Activated naive CD4-positive, alpha-beta T cell treated with anti-CD3 and anti-CD28 coated beads, Interleukin-2, amount 50 U/mL, for 24 hours (primary cell): ENCODE measurements around the gene PLEKHS1.

Source experiments
- H3K27ac Mint-ChIP-seq: one replicate; pipeline ENCODE4 v1.8.0; 2021; ENCODE audit warnings: mild to moderate bottlenecking, mixed read lengths
- H3K27me3 Mint-ChIP-seq: one replicate; pipeline ENCODE4 v1.8.0; 2021; ENCODE audit warnings: mixed read lengths
- H3K36me3 Mint-ChIP-seq: one replicate; pipeline ENCODE4 v1.8.0; 2021; ENCODE audit warnings: mixed read lengths
- H3K4me1 Mint-ChIP-seq: one replicate; pipeline ENCODE4 v1.8.0; 2021; ENCODE audit warnings: mixed read lengths
- H3K4me3 Mint-ChIP-seq: one replicate; pipeline ENCODE4 v1.8.0; 2021; ENCODE audit warnings: mild to moderate bottlenecking, mixed read lengths
- H3K9me3 Mint-ChIP-seq: one replicate; pipeline ENCODE4 v1.8.0; 2021; ENCODE audit warnings: mixed read lengths

The PLEKHS1 gene

GRCh38 chr10:113751181-113751732 lies at the start of gene PLEKHS1:
Gene PLEKHS1 (plus strand): TSS chr10:113751682. CDS start chr10:113755278, 3,596 bp downstream.
- Mint-ChIP-seq H3K27me3 (peaks cover 10% of the 10 kb centered on the region), H3K4me3 (no peak within 1 kb of the TSS)

GRCh38 chr10:113704637-113705343 lies 46.7 kb upstream of the PLEKHS1 start:
- no peak overlapping the region for H3K4me3 Mint-ChIP-seq
- H3K9me3 Mint-ChIP-seq: no peaks in the 10 kb centered on the region
- H3K36me3 Mint-ChIP-seq: peaks cover 10% of the 10 kb centered on the region
- H3K4me1 Mint-ChIP-seq: peaks cover 24% of the 10 kb centered on the region
- no peaks in the 10 kb centered on the region for H3K27me3 Mint-ChIP-seq
- H3K27ac Mint-ChIP-seq: no peak overlapping the region

More at GRCh38 chr10:113751181-113751732, at the start of gene PLEKHS1:
- Mint-ChIP-seq H3K36me3 (no peaks in the 10 kb centered on the region), H3K9me3 (no peaks in the 10 kb centered on the region), H3K27ac (no peak within 1 kb of the TSS), H3K4me1 (no peaks in the 10 kb centered on the region)

- no peaks in the 10 kb centered on the region for H3K27me3 Mint-ChIP-seq
- H3K36me3 Mint-ChIP-seq: peaks cover 10% of the 10 kb centered on the region
- H3K9me3 Mint-ChIP-seq: no peaks in the 10 kb centered on the region
- peaks cover 24% of the 10 kb centered on the region for H3K4me1 Mint-ChIP-seq
- H3K4me3 Mint-ChIP-seq: no peak overlapping the region
- H3K27ac Mint-ChIP-seq: no peak overlapping the region
These were observed 46.2 kb upstream of the PLEKHS1 start for GRCh38 chr10:113705344-113705652.

GRCh38 chr10:113706623-113707022 lies 44.9 kb upstream of the PLEKHS1 start:
- Mint-ChIP-seq H3K27ac (no peak overlapping the region), H3K27me3 (no peaks in the 10 kb centered on the region), H3K9me3 (no peaks in the 10 kb centered on the region), H3K4me3 (no peak overlapping the region), H3K4me1 (peaks cover 24% of the 10 kb centered on the region), H3K36me3 (peaks cover 4% of the 10 kb centered on the region)

GRCh38 chr10:113708640-113709039 lies 42.8 kb upstream of the PLEKHS1 start:
- Mint-ChIP-seq H3K4me1 (peaks cover 24% of the 10 kb centered on the region), H3K4me3 (no peak overlapping the region), H3K27ac (no peak overlapping the region)

GRCh38 chr10:113709221-113709838 lies 42.2 kb upstream of the PLEKHS1 start:
- H3K9me3 Mint-ChIP-seq: no peaks in the 10 kb centered on the region
- H3K27ac Mint-ChIP-seq: no peak overlapping the region

More at GRCh38 chr10:113708640-113709039, 42.8 kb upstream of the PLEKHS1 start:
- no peaks in the 10 kb centered on the region for H3K27me3 Mint-ChIP-seq
- peaks cover 4% of the 10 kb centered on the region for H3K36me3 Mint-ChIP-seq
- no peaks in the 10 kb centered on the region for H3K9me3 Mint-ChIP-seq

GRCh38 chr10:113711142-113711541 lies 40.3 kb upstream of the PLEKHS1 start:
- H3K27ac Mint-ChIP-seq: no peak overlapping the region
- H3K4me1 Mint-ChIP-seq: peaks cover 22% of the 10 kb centered on the region
- H3K27me3 Mint-ChIP-seq: no peaks in the 10 kb centered on the region
- H3K4me3 Mint-ChIP-seq: no peak overlapping the region
- peaks cover 6% of the 10 kb centered on the region for H3K36me3 Mint-ChIP-seq
- no peaks in the 10 kb centered on the region for H3K9me3 Mint-ChIP-seq

More at GRCh38 chr10:113709221-113709838, 42.2 kb upstream of the PLEKHS1 start:
- H3K4me1 Mint-ChIP-seq: peaks cover 24% of the 10 kb centered on the region
- H3K36me3 Mint-ChIP-seq: peaks cover 4% of the 10 kb centered on the region
- H3K4me3 Mint-ChIP-seq: no peak overlapping the region
- no peaks in the 10 kb centered on the region for H3K27me3 Mint-ChIP-seq

GRCh38 chr10:113712024-113712423 lies 39.5 kb upstream of the PLEKHS1 start:
- no peaks in the 10 kb centered on the region for H3K27me3 Mint-ChIP-seq

GRCh38 chr10:113712755-113713639 lies 38.5 kb upstream of the PLEKHS1 start:
- Mint-ChIP-seq H3K27me3 (no peaks in the 10 kb centered on the region), H3K9me3 (no peaks in the 10 kb centered on the region), H3K4me3 (no peak overlapping the region), H3K27ac (no peak overlapping the region), H3K36me3 (peaks cover 14% of the 10 kb centered on the region), H3K4me1 (peaks cover 9% of the 10 kb centered on the region)

More at GRCh38 chr10:113712024-113712423, 39.5 kb upstream of the PLEKHS1 start:
- H3K9me3 Mint-ChIP-seq: no peaks in the 10 kb centered on the region
- peaks cover 14% of the 10 kb centered on the region for H3K4me1 Mint-ChIP-seq
- no peak overlapping the region for H3K27ac Mint-ChIP-seq
- H3K36me3 Mint-ChIP-seq: peaks cover 13% of the 10 kb centered on the region
- H3K4me3 Mint-ChIP-seq: no peak overlapping the region

GRCh38 chr10:113713640-113713982 lies 37.9 kb upstream of the PLEKHS1 start:
- Mint-ChIP-seq H3K4me1 (peaks cover 8% of the 10 kb centered on the region), H3K9me3 (no peaks in the 10 kb centered on the region), H3K4me3 (no peak overlapping the region), H3K36me3 (peaks cover 14% of the 10 kb centered on the region), H3K27me3 (no peaks in the 10 kb centered on the region), H3K27ac (no peak overlapping the region)

GRCh38 chr10:113716109-113716910 lies 35.2 kb upstream of the PLEKHS1 start:
- H3K27me3 Mint-ChIP-seq: no peaks in the 10 kb centered on the region
- no peaks in the 10 kb centered on the region for H3K9me3 Mint-ChIP-seq
- no peak overlapping the region for H3K4me3 Mint-ChIP-seq
- peaks cover 23% of the 10 kb centered on the region for H3K36me3 Mint-ChIP-seq
- no peaks in the 10 kb centered on the region for H3K4me1 Mint-ChIP-seq
- H3K27ac Mint-ChIP-seq: no peak overlapping the region

- H3K4me3 Mint-ChIP-seq: no peak overlapping the region
- no peak overlapping the region for H3K27ac Mint-ChIP-seq
- H3K9me3 Mint-ChIP-seq: no peaks in the 10 kb centered on the region
- peaks cover 27% of the 10 kb centered on the region for H3K36me3 Mint-ChIP-seq
- H3K4me1 Mint-ChIP-seq: no peaks in the 10 kb centered on the region
- no peaks in the 10 kb centered on the region for H3K27me3 Mint-ChIP-seq
These were observed 32.3 kb upstream of the PLEKHS1 start for GRCh38 chr10:113718969-113719822.

- Mint-ChIP-seq H3K36me3 (peaks cover 34% of the 10 kb centered on the region), H3K4me1 (no peaks in the 10 kb centered on the region), H3K27ac (no peak overlapping the region), H3K4me3 (no peak overlapping the region), H3K27me3 (no peaks in the 10 kb centered on the region), H3K9me3 (no peaks in the 10 kb centered on the region)
These were observed 31.1 kb upstream of the PLEKHS1 start for GRCh38 chr10:113720386-113720785.

GRCh38 chr10:113732160-113732881 lies 19.2 kb upstream of the PLEKHS1 start:
- Mint-ChIP-seq H3K36me3 (peaks cover 17% of the 10 kb centered on the region), H3K4me1 (no peaks in the 10 kb centered on the region), H3K4me3 (no peak overlapping the region), H3K9me3 (peaks cover 4% of the 10 kb centered on the region), H3K27ac (no peak overlapping the region), H3K27me3 (no peaks in the 10 kb centered on the region)
